H1 (cell line): ENCODE data around the gene SLC22A3. TPM values are rescaled to one million over a fixed set of nuclear protein-coding genes. Genes with fewer than 3 reads are reported as not detected.

Experiments used
- RAD21 ChIP-seq, 2 experiments: IDR thresholded peaks in 1 of 2; conservative IDR thresholded peaks in 1 of 2; 2 replicates each; pipeline ENCODE4 v1.6.1; 2011; ENCODE audit warnings: low read depth in 2 of 2, low read length in 2 of 2, improper control_type of control experiment in 1 of 2, inconsistent platforms in 1 of 2, mild to moderate bottlenecking in 1 of 2, moderate library complexity in 1 of 2
- RFX5 ChIP-seq: IDR thresholded peaks from 2 replicates; pipeline ENCODE4 v1.6.1; 2011; ENCODE audit warnings: low read depth, low read length, improper control_type of control experiment, borderline replicate concordance
- polyA plus RNA-seq, 7 experiments: library from polyadenylated mRNA; depleted of rRNA in 3 of 7; stranded (reverse) in 5 of 7; unstranded in 2 of 7; fragments of >200 nt in 5 of 7; fragments of 200-250 nt in 2 of 7; gene quantifications; 1 replicate in 5 of 7; 2 replicates in 1 of 7; 4 replicates in 1 of 7; pipeline versions ENCODE4 v1.2.1 to v1.2.3, GENCODE V29; 2011 to 2013; ENCODE audit warnings: missing spikeins in 2 of 7, mixed read lengths in 2 of 7
- total RNA-seq: library from RNA; stranded (reverse); fragmentation: NEBNext Ultra II Directional; extraction: Animal tissue kit (Norgen Biotek cat#: 25700); gene quantifications from 2 replicates; pipeline ENCODE4 v1.2.1, GENCODE V29; 2021

Gene SLC22A3
- total and polyA plus RNA-seq, 2 of the 8 experiments (the other 6 are each of a cell fraction or from before 2014, with no cell fraction given), result 1.0 to 2.9 TPM

GRCh38 chr6:160464744-160465143 is 116.6 kb downstream of the SLC22A3 start (continued):
- TF ChIP-seq RAD21 (IDR thresholded peaks at IDR 0.05 in 1 of 2, conservative IDR thresholded peaks at IDR 0.05 in 1 of 2; ENCODE audit: low read depth in 2 of 2, low read length in 2 of 2), result no peak
- TF ChIP-seq RFX5, result no peak
